SK-N-MC (cell line): ENCODE measurements around the gene SPDYE1.
"Not testable (repeated sequence)": the region's sequence is repeated elsewhere in the genome, so short reads cannot be mapped to it uniquely, and the experiment has no call there.

Experiments
- DNase-seq: peaks from one replicate; pipeline ENCODE4 v3.0.0-alpha.2; 2011; ENCODE audit warnings: low read depth, low spot score
- H3K27ac ChIP-seq: fragments of 200-600 bp; sonication (generic); 2 replicates; pipeline ENCODE4 v1.5.1; 2016; ENCODE audit warnings: mixed run types
- H3K36me3 ChIP-seq: fragments of 200-600 bp; sonication (generic); 2 replicates; pipeline ENCODE4 v1.6.1; 2017; ENCODE audit warnings: antibody characterized with exemption, low read length, mixed read lengths; ENCODE audit not compliant: insufficient read depth
- H3K4me3 ChIP-seq: fragments of 200-600 bp; sonication (generic); 2 replicates; pipeline ENCODE4 v1.5.1; 2016
- H3K9ac ChIP-seq: fragments of 200-600 bp; sonication (generic); 2 replicates; pipeline ENCODE4 v1.8.0; 2017; ENCODE audit warnings: mixed run types, mixed read lengths; ENCODE audit not compliant: insufficient read length
- H3K9me3 ChIP-seq: fragments of 200-600 bp; sonication (generic); 2 replicates; pipeline ENCODE4 v1.6.1; 2017; ENCODE audit warnings: low read depth, mild to moderate bottlenecking, antibody characterized with exemption, low read length, moderate library complexity, mixed read lengths
- EZH2 ChIP-seq: fragments of 200-600 bp; sonication (generic); IDR thresholded peaks from one replicate; pipeline ENCODE4 v1.6.1; 2017; ENCODE audit warnings: antibody characterized with exemption
- FOXP2 ChIP-seq: optimal IDR thresholded peaks from 2 replicates; pipeline ENCODE3; 2011; ENCODE audit warnings: mild to moderate bottlenecking, moderate library complexity; ENCODE audit not compliant: insufficient read depth; ENCODE audit errors: extremely low read length, control extremely low read depth
- POLR2AphosphoS5 ChIP-seq: IDR thresholded peaks from 2 replicates; pipeline ENCODE4 v1.6.1; 2012; ENCODE audit warnings: mild to moderate bottlenecking, low read depth, low read length, borderline replicate concordance

Gene SPDYE1

GRCh38 chr7:43997532-43997931 is at the start of gene SPDYE1:
Gene SPDYE1, plus strand, starts transcription at chr7:43997897. Its CDS starts 2,053 bp downstream, at chr7:43999950.
- H3K9me3 ChIP-seq, H3K4me3 ChIP-seq, DNase-seq, H3K36me3 ChIP-seq, H3K27ac ChIP-seq, H3K9ac ChIP-seq: not testable (repeated sequence)

- Histone ChIP-seq H3K36me3 (no peaks in the 10 kb centered on the region; the same call in 1 of the 2 replicates), H3K27ac (no peak overlapping the region), H3K9me3 (no peaks in the 10 kb centered on the region), H3K9ac (no peak overlapping the region), H3K4me3 (no peak overlapping the region)
- DNase-seq = no peak
- TF ChIP-seq POLR2AphosphoS5 (no peak), FOXP2 (no peak), EZH2 (no peak)
Measured at GRCh38 chr7:43952028-43952427, 45.7 kb upstream of the SPDYE1 start.

- no peak overlapping the region for H3K4me3 ChIP-seq
- H3K9ac ChIP-seq = no peak overlapping the region
- no peak overlapping the region for H3K27ac ChIP-seq
- no peaks in the 10 kb centered on the region; the same call in 1 of the 2 replicates for H3K36me3 ChIP-seq
- H3K9me3 ChIP-seq = no peaks in the 10 kb centered on the region
- DNase-seq = no peak
- TF ChIP-seq EZH2 (no peak), POLR2AphosphoS5 (no peak), FOXP2 (no peak)
Measured at GRCh38 chr7:43953071-43953470, 44.6 kb upstream of the SPDYE1 start.

- no peak overlapping the region for H3K9ac ChIP-seq
- DNase-seq = no peak
- no peak overlapping the region for H3K4me3 ChIP-seq
- H3K27ac ChIP-seq = no peak overlapping the region
- H3K9me3 ChIP-seq = no peaks in the 10 kb centered on the region
- H3K36me3 ChIP-seq = no peaks in the 10 kb centered on the region; the same call in 1 of the 2 replicates
- TF ChIP-seq EZH2 (no peak), POLR2AphosphoS5 (no peak), FOXP2 (no peak)
Measured at GRCh38 chr7:43954524-43955228, 43.0 kb upstream of the SPDYE1 start.

GRCh38 chr7:43956027-43956426 is 41.7 kb upstream of the SPDYE1 start:
- no peak overlapping the region for H3K4me3 ChIP-seq
- no peak overlapping the region for H3K9ac ChIP-seq
- H3K36me3 ChIP-seq = no peaks in the 10 kb centered on the region; the same call in 1 of the 2 replicates
- H3K9me3 ChIP-seq = no peaks in the 10 kb centered on the region
- no peak overlapping the region for H3K27ac ChIP-seq
- no peak for TF ChIP-seq EZH2
- no peak for DNase-seq

GRCh38 chr7:43960933-43961332 is 36.8 kb upstream of the SPDYE1 start:
- Histone ChIP-seq H3K27ac (no peak overlapping the region), H3K4me3 (no peak overlapping the region), H3K9ac (no peak overlapping the region), H3K9me3 (no peaks in the 10 kb centered on the region), H3K36me3 (no peaks in the 10 kb centered on the region)
- no peak for DNase-seq
- TF ChIP-seq EZH2 (no peak), POLR2AphosphoS5 (no peak), FOXP2 (no peak)

GRCh38 chr7:43966392-43966791 is 31.3 kb upstream of the SPDYE1 start:
- not testable (repeated sequence) for H3K36me3 ChIP-seq, H3K9ac ChIP-seq, H3K27ac ChIP-seq, H3K9me3 ChIP-seq, H3K4me3 ChIP-seq, DNase-seq

GRCh38 chr7:43968172-43969040 is 29.3 kb upstream of the SPDYE1 start:
- H3K4me3 ChIP-seq, DNase-seq, H3K36me3 ChIP-seq: not testable (repeated sequence)

DNA sequence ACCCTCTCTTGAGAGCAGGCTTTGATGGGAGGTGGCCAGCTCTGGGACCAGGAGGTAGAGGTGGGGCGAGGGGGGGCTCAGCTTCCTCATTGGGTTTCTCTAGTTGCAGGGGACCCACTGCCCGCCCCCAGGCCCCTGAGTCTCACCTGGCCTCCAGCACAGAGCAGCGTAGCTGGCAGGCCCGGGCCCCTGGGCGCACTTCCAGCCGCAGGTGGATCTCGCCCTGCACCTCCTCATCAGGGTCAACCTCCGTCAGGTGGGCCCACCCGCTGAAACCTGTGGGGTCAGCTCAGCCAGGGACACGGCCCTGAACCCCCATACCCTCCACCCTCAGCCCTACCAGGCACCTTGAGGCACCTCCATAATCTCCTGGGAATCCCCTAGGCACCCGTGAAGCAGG is 28.1 kb upstream of the SPDYE1 start:
- H3K36me3 ChIP-seq, H3K4me3 ChIP-seq, DNase-seq, H3K9me3 ChIP-seq, H3K9ac ChIP-seq, H3K27ac ChIP-seq: not testable (repeated sequence)

More at GRCh38 chr7:43968172-43969040, 29.3 kb upstream of the SPDYE1 start:
- H3K9me3 ChIP-seq, H3K9ac ChIP-seq, H3K27ac ChIP-seq: not testable (repeated sequence)

DNA sequence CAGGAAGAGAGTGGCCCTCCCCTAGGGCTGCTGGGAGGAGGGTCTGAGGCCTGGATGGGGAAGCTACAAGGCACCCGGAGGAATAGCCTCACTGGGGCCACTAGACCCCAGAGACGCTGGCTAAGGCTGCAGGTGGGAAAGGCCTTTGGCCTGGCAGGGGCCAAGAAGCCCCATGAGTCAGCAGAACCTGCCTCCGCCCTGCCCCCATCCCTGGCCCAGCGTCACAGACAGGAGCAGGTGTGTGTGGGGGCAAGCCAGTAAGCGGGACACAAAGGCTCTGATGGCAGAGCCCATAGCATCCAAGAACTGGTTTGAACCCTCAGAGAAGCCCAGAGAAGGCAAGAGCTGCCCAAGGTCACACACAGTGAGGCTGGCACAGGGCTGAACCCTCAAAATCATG is 27.0 kb upstream of the SPDYE1 start:
- not testable (repeated sequence) for H3K9me3 ChIP-seq, H3K36me3 ChIP-seq, H3K9ac ChIP-seq, H3K4me3 ChIP-seq, H3K27ac ChIP-seq, DNase-seq

DNA sequence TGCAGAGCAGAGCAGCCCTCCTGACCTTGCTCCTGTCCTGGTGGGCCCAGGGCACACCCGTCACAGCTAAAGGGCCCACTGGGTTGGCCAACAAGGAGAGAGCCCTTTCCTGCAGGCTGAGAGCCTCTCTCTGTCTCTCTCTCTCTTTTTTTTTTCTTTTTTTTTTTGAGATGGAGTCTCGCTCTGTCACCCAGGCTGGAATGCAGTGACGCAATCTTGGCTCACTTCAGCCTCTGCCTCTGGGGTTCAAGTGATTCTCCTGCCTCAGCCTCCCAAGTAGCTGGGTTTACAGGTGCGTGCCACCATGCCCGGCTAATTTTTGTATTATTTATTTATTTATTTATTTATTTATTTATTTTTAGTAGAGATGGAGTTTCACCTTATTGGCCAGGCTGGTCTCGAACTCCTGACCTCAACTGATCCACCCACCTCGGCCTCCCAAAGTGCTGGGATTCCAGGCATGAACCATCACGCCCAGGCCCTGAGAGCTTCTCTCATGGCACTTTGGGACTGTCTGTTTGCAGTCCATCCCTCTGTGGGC is 23.6 kb upstream of the SPDYE1 start:
- H3K27ac ChIP-seq, H3K4me3 ChIP-seq, DNase-seq, H3K9me3 ChIP-seq, H3K36me3 ChIP-seq, H3K9ac ChIP-seq: not testable (repeated sequence)

DNA sequence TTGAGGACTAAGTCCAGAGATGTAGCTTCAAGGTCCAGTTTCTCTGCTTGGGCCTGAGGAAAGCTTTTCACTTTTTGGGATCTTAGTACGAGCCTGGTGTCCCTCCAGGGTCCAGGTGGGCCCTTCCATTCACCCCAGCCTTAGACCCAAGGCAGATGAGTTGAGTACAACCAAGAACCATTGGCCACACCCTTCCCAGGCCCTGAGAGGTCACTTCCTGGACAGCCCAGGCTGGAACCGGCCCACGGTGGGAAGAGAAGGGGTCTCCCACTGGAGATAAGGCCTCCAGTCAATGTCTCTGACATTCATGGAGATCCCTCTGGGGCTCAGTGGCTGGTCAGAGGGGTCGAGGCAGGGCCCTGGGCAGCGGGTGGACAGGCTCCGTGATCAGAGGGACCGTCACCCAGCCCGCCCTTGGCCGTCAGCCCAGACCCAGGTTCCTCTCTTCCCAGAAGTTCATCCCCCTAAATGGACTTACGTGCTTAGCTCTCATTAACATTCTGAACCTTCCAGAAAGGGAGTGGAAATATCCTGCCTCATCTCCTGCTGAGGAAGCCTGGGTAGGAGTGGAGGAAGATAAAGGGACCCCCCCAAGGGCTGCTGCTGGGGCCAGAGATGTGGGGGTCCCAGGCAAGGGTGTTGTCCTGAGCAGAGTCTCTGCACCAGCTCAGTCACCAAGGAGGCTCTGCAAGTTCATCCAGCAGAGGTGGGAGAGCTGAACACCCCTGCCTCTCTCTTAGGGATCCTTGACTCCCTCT is 22.8 kb upstream of the SPDYE1 start:
- DNase-seq, H3K9me3 ChIP-seq, H3K4me3 ChIP-seq, H3K9ac ChIP-seq, H3K36me3 ChIP-seq, H3K27ac ChIP-seq: not testable (repeated sequence)
